Activated T-cell treated with anti-CD3 and anti-CD28 coated beads for 48 hours (primary cell): ENCODE measurements around the gene MMP28.

Source experiments
- DNase-seq: peaks from one replicate; pipeline ENCODE4 v3.0.0-alpha.2; 2020; ENCODE audit warnings: low read depth

Gene MMP28

DNA sequence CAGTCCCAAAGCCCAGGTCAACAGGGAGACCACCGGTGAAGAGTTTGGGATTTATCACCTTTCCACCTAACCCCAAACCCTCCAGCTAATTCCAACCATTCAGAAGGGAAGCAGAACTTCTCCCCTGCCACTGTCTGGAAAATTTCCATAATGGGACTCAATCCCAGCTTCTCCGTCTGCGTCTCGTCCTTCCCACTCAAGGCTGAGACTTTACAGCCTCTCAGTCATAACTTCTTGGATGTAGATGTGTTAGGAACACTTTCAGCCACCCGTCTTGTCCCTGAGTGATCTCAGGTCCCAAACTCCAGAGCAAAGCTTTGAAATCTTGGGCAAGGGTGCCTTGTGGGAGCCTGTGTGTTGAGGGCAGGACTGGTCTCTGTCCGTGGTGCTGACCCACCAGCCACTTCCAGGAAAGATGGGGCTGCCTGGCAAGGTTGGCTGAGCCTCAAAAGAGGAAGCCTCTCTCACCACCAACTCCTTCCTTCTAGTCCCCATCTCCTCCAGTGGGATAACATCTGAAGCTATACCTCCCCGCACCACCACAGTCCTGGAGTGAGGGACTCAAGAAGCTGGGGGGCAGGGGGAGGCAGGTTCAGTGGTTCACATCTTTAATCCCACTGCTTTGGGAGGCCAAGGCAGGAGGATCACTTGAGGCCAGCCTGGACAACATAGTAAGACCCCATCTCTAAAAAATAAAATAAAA lies 51.7 kb downstream of the MMP28 start:
- no peak for DNase-seq

DNA sequence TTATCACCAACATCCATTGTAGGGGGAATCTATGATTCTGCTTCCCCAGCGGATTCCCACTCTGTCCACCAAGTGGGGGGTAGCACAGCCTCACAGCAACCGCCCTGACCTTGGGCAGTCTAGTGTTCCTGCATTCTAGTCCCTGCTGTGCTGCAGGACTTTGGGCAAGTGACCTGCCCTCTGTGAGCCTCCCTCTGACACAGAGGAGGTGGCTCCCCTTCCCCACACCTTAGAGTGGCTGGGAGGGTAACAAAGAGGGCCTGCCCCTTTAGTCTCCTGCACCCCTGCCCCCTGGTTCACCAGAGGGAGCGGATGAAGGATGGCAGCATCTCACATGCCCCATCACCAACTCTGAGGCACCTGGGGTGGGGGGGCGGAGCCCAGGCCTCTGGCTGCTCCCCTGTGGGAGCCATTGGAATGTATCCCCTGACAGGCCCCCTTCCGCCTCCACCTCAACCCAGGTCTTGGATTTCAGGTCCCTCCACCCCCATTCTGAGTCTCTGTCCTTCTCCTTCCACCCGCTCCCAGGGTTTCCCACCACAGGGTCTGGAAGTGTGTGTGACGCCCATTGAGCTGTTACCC lies 52.5 kb downstream of the MMP28 start:
- DNase-seq = no peak

DNA sequence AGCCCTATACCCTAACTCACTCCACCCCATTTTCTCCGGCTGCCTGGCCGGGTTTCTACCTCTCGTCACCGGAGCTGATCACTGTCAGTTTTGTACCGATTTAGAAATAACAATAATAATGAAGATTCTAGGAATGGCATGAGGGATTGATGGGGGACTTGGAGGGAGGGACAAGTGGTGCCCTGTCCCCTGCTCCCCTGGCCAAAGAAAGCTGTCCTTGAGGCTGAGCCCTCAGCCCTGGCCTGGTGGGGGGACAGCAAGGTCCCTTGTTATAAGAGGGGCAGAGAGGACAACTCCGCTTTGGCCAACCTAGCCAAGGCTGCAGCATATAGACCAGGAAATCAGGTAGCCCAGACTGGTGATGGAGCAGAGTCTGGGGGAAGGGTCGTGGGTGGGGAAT lies 52.9 kb downstream of the MMP28 start:
- DNase-seq = no peak

DNA sequence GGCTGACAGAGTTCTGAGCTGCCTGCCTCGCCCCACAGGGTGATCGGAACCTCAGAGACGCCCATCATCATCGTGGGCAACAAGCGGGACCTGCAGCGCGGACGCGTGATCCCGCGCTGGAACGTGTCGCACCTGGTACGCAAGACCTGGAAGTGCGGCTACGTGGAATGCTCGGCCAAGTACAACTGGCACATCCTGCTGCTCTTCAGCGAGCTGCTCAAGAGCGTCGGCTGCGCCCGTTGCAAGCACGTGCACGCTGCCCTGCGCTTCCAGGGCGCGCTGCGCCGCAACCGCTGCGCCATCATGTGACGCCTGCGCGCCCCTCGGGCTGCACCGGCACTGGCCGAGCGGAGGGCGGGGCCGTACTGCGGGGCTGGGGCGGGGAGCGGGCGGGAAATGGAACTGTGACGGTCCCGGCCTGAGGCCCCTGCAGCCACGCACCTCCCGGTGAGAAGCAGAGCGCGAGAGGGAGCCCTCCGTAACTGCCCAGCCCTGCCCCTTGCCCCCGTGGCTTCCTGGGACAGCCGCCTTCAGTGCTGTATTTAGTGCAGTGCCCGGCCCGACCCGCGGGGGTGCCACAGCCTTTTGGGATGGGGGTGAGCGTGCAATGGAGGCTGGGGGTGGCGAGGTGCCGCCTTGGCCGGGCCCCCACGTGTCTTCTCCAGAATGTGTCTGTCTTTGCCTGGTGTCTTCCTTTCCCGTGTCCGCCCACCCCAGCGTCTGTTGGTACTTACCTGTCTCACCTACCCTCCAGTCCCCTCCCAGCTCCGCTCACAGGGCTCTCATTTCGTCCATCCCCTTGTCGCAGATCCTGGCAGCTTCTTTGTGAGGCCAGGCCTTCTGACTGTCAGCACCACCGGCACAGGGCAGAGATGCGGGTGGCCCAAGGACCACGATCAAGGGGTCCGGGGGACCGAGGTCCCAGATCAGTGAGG lies 54.2 kb downstream of the MMP28 start:
- peak; percentile 36 for DNase-seq

DNA sequence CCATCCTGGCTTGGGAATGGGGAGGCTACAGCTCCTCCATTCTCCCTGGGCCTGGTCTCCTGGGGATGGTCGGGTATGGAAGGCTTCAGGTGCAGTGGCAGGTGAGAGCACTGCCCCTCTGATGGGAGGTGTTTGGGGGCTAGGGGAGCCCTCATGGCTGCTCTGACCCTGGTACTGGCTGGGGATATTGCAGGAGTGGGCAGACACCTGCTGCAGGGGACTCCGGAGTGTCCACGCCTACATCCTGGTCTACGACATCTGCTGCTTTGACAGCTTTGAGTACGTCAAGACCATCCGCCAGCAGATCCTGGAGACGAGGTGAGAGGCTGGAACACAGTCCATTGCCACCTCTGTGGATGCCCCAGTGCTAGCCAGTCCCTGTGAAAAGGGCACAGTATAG lies 55.2 kb downstream of the MMP28 start:
- DNase-seq = no peak

DNA sequence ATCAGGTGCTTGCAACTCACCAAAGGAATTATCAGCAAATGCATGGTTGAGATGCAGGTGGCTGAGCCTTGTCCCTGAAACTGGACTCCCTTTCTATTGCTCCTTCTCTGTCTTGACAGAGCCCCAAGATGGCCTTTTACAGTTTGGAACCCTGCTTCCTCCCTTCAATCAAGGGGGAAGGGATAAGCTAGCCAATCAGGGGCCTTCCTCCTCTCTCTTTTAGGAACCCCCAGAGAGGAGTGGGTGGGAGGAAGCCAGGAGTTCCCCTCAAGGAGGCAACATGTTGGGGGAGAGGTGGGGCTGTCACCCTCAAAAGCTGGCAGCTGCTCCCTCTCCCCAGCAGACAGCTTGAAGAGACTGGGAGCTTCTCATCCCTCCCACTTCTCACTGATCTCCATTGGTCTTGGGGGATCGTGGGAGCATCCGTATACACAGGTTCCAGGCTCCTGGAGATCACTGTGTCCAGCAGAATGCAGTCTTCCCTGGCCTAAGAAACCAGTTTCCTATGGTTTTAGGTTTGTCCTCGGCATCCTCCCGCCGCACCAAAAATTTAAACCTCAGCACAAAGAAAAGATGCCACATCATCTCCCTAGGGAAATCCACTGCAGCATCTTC lies 56.8 kb downstream of the MMP28 start:
- DNase-seq = no peak

DNA sequence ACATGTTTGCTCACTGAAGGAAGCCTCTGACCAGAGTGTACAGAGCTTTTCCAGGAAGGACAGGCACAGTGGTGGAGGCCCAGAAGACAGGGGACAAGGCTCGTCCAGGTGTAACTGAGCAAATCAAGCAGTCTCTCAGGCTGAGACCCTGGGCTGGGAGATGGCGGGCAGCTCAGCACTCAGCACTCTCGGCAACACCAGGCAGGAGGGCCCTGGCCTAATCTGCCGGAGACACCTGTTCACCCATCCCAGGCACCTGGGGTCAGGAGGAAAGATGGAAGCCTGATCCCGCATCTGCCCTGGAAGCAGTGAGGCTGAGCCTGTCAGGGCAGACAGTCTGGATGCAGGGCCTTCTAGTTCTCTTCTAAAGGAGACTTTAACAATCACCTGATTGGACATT lies 59.2 kb downstream of the MMP28 start:
- DNase-seq = no peak

DNA sequence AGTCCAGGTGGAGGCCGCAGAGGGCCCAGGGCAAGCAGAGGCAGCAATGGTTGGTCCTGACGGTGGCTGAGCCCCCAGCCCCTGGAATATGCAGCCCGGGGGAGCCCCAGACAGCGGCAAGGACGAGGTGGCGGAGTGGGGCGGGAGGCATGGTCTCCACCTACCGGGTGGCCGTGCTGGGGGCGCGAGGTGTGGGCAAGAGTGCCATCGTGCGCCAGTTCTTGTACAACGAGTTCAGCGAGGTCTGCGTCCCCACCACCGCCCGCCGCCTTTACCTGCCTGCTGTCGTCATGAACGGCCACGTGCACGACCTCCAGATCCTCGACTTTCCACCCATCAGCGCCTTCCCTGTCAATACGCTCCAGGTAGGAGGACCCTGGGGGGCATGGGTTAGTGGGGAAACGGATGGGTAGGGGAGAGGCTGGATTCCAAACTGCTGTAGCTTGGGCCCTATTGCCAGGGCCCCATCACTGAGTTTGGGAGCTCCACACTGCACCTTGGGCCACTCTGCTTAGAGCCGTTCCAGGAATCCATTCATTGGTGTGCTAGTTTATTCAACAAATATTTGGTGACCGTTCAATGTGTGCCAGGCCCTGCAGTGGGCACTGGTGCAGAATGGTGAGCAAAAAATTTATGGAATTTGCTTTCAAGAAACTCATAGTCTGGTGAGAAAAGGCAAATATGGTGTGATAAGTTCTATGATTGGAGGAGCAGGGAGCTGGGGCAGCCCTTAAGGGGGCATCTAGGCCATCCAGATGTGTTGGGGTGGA lies 60.2 kb downstream of the MMP28 start:
- no peak for DNase-seq

DNA sequence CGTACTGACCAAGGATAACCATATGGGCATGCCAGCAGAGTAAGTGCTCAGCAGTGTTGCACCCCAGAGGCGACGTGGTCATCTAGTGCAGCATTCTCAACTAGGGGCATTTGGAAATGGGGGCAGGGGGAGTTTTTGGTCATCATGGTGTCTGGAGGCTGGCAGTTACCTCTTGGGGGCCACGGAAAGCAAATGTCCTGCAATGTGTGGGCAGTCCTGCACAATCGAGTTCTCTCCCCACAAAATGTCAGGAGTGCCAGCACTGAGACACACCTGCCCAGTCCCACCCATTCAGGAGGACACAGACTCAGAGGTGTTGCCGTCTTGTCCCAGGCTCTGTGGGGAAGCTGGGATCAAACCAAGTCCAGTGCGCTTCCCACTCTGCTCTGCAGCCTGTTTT lies 61.0 kb downstream of the MMP28 start:
- no peak for DNase-seq

DNA sequence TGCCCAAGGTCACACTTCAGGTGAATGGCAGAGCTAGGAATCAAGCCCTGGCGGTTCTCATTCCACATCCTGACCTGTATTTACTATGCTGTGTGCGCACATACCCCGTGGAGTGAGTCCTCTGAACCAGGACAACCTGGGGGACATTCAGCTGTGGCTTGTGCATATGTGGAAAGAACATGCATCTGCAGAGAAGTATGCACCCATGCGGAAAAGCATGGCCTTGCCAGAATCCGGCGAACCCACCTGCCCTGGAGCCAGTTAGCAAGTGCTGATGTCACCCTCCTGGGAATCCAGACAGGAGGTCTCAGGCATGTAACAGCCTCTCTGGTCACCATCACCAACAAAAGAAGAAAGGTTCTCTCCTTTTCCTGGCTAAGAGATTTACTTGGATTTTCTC lies 62.1 kb downstream of the MMP28 start:
- DNase-seq = no peak

DNA sequence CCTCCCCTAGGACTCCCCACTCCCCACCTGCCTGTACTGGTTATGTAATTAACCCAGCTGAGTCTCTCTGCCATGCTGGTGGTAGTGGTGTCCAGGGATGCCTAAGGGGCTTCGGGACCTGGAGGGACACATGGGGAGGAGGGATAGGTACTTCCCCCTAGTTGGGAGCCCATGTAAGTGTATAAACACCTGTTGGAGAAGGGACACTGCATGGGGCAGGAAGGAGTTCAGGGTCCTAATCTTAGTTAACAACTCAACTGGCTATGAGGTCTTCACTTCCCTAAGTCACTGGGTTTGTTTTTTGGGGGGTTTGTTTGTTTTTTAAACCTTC lies 62.7 kb downstream of the MMP28 start:
- DNase-seq = no peak

DNA sequence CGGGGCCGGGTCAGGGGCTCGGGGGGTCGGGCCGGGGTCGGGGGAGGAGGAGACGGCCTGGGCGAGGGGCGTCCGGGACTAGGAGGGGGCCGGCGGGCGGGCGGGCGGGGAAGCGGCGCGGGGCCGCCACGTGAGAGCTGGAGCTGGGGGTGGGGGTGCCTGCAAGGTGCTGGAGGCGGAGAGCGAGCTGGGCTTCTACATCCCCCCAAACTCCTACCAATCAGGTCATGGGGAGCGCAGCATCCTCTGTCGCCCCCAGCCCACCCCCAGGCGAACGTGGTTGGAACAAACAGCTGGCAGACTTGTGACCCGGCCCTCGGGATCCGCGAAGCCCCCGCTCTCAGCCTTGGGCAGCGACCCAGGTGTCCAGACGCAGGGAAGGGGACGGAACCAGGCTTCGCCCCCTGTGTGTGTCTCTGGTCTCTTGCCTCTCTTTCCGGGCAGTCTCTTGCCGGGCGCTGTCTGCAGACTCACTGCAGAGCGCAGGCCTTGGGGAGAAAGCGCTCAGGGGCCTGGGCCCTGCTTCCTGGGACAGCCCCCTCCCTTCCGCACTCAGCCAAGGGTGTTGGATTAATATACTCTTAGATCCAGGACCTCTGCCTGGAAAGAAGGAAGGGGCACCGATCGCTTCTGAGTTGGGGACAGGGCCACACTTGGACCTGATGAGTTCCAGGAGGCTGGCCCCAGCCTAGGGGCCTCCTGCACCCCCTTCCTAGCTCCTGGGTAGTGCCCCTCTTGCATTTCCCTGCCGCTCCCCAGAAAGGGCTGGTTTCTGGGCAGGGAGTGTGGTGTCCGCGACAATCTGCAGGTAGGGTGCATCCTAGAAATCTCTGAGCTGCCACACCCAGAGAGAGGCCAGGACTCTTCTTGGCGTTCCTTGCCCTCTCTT lies 63.3 kb downstream of the MMP28 start:
- DNase-seq = no peak

DNA sequence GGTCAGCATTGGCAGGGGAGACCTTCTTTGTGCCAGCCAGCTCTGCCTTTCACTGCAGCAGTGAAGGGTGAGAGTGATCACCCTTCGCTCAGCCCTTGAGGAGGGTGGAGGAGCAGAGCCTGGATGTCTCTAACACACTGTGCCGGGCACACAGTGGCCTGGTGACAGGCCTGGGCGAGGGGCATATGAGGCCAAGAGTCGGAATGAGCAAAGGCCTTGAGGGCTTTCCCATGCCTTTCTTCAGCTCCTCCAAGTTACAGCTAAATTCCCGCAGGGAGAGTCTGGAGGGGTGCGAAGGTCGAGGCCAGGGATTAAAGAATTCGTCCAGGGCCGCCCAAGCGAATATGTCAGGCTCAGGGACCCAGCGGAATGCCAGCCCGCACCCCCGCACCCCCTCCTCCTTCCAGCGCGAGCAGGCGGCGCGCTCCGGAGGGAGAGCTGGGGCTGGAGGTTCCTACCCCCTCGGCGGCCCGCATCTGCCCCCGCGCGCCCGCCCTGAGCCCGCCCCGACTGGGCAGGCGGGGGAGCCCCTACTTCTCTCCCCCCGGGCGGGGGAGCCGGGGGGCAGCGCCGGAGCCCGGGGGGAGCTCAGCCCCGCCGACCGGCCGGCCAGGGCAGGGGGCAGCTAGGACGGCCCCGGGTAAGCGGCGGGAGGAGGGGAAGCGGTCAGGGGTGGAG lies 64.1 kb downstream of the MMP28 start, which contains the start of gene RASL10B:
Gene RASL10B, plus strand, starts transcription at position 401 of the 678 bp plus-strand sequence. CDS start 3,546 bp downstream, outside the sequence.
- peak; percentile 48 for DNase-seq

DNA sequence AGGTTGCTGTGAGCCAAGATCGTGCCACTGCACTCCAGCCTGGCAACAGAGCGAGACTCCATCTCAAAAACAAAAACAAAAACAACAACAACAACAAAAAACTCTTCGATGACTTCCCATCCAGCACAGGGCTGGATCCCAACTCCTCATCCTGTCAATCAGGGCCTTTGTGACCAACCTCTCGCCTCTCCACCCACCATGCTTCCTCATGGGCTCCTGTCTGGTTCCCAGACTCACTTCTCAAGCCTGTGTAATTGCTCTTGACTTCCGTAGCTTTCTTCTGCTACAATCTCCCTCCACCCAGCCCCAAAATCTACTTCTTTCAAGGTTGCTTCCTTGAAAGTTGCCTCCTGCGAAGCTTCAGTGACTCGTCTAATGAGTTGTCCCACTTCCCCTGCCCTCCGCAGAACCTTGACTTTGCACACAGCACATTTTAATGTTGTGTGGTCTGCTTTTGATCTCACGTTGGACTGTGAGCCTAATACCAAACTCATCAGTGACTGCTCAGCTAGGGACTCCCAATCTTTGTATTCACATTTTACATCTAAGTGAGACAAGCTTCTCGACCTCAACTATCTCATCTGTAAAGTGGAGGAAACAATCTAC lies 64.9 kb downstream of the MMP28 start:
- no peak for DNase-seq

DNA sequence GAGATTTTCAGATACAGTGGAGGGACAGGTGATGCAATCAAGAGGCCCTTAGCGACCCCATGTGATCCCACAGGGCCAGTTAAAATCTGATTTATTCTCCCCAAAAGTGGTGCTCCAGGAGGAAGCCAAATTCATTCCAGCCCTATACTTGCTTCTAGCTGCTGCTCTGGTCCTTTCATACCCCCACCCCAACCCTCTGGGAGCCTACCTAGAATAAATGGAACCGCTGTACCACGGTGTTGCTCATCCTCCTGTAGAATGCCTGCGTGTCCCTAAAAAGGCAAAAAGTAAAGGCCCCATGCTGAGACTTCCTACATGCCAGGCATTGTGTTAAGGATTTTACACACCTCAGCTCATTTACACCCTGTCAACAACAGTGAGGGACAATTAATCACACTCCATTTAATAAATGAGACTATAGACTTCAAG lies 66.0 kb downstream of the MMP28 start:
- no peak for DNase-seq

DNA sequence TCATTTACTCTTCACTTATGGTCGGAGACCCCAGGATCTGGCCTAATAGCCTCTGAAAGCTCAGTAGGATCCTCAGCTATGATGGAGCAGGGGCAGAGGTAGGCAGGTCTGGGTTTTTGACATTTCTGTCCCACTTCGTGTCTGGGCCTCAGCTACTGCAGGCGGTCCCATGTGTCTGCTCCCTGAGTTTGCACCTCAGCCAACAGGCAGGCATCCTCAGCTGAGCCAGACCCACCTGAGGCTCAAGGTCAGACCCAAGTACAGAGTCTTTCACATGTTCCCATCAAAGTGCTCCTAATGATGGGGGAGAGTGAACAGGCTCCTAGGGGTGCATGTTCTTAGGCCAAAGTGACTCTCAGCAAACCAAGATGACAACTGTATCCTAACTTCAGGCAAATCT lies 66.9 kb downstream of the MMP28 start:
- DNase-seq = no peak

DNA sequence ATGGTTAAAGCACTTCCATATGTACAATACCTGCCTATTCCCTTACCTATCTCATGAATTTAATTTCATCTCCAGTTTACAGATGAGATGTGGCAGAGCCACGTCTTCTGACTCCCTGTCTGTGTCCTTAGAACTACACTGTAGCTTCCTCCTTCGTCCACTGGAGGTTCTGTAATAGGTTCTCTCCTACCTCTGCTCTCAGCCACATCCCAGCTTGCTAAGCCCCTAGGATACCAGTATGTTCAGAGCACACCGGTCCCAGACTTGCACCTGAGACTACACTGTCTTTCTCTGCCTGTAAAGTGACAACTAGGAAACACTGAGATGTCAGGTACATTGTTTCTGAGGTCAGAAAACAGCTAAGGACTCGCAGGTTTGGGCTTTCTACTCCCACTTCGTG lies 67.8 kb downstream of the MMP28 start:
- DNase-seq = no peak

DNA sequence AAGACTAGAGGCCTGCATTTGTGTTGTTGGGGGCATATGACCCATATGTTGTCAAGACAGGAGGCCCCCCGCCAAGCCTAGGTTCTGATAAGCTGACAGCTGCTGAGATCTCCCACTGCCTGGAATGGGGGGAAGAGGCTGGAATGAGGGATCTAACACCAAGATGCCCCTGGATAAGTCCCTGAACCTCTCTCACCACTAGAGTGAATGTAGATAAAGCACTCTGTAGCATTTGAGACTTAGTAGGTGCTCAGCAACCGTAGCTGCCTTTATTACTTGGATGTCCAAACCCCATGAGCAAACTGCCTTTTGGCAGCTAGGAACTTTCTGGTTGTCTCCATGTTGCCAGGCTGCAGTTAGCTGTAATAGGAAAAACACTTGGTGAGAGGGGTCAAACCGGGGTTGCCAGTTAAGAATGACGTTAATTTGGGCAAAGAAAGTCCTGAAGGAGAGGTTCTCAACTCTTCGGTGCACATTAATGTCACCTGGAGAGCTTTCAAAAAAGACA lies 68.4 kb downstream of the MMP28 start:
- DNase-seq = no peak

DNA sequence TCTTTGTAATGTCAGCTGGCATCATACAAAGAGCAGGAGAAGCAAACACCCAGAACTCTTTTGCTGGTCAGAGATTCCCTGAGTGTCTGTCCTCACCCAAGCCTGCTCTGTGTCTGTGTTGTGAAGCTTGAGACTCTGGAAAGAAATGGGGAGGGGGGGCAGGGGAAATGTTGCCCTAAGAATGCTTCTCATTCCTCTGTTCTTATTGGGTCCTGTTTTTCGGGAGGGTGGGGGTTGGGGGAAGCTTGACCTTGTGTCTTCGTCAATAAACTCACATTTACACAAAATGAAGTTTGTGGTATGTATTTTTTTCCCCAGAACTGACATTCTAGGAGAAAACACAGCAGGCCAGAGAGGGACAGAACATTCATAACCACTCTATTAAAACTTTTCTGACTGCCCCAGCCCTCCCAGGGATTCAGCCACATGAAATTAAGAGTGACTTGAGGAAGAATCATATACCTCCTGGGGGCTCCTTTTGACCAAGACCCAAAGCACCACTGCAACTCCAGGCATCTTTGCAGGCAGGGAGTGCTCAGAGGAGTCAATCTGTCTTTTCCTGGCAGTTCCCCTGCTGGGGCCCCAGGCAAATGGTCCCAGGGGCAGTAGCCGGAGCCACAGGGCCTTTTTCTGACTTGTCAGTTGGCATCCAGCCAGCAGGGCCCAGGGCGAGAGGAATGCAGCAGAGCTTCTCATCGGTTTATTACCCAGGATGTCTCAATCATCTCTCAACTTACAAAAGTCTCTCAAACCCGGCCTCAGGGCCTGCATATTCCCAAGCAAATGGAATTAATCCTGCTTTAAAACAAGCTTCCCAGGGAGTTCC lies 69.1 kb downstream of the MMP28 start:
- no peak for DNase-seq
